ENCODE data around the gene TMEM94. TPM values are rescaled to one million over a fixed set of nuclear protein-coding genes. Genes with fewer than 3 reads are reported as not detected.

TMEM94 gene
- total and polyA plus RNA-seq, 2 of the 13 experiments (the other 11 are each of a cell fraction or from before 2014, with no cell fraction given): 32.6 to 134 TPM

- TF ChIP-seq, protein P1, sequence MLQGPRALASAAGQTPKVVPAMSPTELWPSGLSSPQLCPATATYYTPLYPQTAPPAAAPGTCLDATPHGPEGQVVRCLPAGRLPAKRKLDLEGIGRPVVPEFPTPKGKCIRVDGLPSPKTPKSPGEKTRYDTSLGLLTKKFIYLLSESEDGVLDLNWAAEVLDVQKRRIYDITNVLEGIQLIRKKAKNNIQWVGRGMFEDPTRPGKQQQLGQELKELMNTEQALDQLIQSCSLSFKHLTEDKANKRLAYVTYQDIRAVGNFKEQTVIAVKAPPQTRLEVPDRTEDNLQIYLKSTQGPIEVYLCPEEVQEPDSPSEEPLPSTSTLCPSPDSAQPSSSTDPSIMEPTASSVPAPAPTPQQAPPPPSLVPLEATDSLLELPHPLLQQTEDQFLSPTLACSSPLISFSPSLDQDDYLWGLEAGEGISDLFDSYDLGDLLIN (CRISPR knock-in tag; IDR thresholded peaks at IDR 0.05; ENCODE audit: borderline replicate concordance): no peak
- no peak for TF ChIP-seq ZNF10 (CRISPR knock-in tag; IDR thresholded peaks at IDR 0.05; ENCODE audit: borderline replicate concordance, low read depth)
- TF ChIP-seq NONO (IDR thresholded peaks at IDR 0.05): no peak
- TF ChIP-seq NONO (CRISPR knock-in tag; conservative IDR thresholded peaks at IDR 0.05): no peak
- TF ChIP-seq MYPOP (CRISPR knock-in tag; IDR thresholded peaks at IDR 0.05): no peak
- no peak for TF ChIP-seq ZNF674 (CRISPR knock-in tag; IDR thresholded peaks at IDR 0.05; ENCODE audit: low read depth)
- TF ChIP-seq, protein P2, sequence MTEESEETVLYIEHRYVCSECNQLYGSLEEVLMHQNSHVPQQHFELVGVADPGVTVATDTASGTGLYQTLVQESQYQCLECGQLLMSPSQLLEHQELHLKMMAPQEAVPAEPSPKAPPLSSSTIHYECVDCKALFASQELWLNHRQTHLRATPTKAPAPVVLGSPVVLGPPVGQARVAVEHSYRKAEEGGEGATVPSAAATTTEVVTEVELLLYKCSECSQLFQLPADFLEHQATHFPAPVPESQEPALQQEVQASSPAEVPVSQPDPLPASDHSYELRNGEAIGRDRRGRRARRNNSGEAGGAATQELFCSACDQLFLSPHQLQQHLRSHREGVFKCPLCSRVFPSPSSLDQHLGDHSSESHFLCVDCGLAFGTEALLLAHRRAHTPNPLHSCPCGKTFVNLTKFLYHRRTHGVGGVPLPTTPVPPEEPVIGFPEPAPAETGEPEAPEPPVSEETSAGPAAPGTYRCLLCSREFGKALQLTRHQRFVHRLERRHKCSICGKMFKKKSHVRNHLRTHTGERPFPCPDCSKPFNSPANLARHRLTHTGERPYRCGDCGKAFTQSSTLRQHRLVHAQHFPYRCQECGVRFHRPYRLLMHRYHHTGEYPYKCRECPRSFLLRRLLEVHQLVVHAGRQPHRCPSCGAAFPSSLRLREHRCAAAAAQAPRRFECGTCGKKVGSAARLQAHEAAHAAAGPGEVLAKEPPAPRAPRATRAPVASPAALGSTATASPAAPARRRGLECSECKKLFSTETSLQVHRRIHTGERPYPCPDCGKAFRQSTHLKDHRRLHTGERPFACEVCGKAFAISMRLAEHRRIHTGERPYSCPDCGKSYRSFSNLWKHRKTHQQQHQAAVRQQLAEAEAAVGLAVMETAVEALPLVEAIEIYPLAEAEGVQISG (CRISPR knock-in tag; IDR thresholded peaks at IDR 0.05): no peak
- TF ChIP-seq ZNF407 (CRISPR knock-in tag; IDR thresholded peaks at IDR 0.05; ENCODE audit: not compliant biosample characterization): no peak
- TF ChIP-seq, protein P3, sequence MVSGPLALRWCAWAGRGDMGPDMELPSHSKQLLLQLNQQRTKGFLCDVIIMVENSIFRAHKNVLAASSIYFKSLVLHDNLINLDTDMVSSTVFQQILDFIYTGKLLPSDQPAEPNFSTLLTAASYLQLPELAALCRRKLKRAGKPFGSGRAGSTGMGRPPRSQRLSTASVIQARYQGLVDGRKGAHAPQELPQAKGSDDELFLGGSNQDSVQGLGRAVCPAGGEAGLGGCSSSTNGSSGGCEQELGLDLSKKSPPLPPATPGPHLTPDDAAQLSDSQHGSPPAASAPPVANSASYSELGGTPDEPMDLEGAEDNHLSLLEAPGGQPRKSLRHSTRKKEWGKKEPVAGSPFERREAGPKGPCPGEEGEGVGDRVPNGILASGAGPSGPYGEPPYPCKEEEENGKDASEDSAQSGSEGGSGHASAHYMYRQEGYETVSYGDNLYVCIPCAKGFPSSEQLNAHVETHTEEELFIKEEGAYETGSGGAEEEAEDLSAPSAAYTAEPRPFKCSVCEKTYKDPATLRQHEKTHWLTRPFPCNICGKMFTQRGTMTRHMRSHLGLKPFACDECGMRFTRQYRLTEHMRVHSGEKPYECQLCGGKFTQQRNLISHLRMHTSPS (CRISPR knock-in tag; IDR thresholded peaks at IDR 0.05; ENCODE audit: low read depth): peak; percentile 34; the same call in 1 of the 2 replicates
- peak; percentile 61; the same call in 1 of the 2 replicates for TF ChIP-seq NRL (CRISPR knock-in tag; IDR thresholded peaks at IDR 0.05; ENCODE audit: borderline replicate concordance)
Measured at GRCh38 chr17:75539967-75540729, 83.7 kb downstream of the TMEM94 start (continued).

All from HepG2 (cell line).